Cardiac muscle cell (in vitro differentiated cells and primary cell): Measurements from ENCODE around the gene CLNS1A. TPM values are rescaled to one million over a fixed set of nuclear protein-coding genes. Genes with fewer than 3 reads are reported as not detected.
"Not testable (repeated sequence)": the region's sequence is repeated elsewhere in the genome, so short reads cannot be mapped to it uniquely, and the experiment has no call there.

Source experiments
- DNase-seq, 2 donors: peaks; one replicate each; pipeline versions ENCODE4 v3.0.0 to v3.0.0-alpha.2; 2010 to 2017; ENCODE audit warnings: low read depth in 1 of 2, low spot score in 1 of 2
- H3K27ac ChIP-seq: fragments of 200-600 bp; sonication (generic); 2 replicates; pipeline ENCODE4 v1.5.1; 2016
- H3K27me3 ChIP-seq: fragments of 200-600 bp; sonication (generic); 2 replicates; pipeline ENCODE4 v1.6.0; 2016; ENCODE audit warnings: control low read depth
- H3K36me3 ChIP-seq: fragments of 200-600 bp; sonication (generic); 2 replicates; pipeline ENCODE4 v1.5.1; 2016; ENCODE audit warnings: control low read depth
- H3K4me1 ChIP-seq: fragments of 200-600 bp; sonication (generic); 2 replicates; pipeline ENCODE4 v1.8.1; 2017; ENCODE audit warnings: low read depth, mild to moderate bottlenecking, mixed run types
- H3K4me3 ChIP-seq: fragments of 200-600 bp; sonication (generic); 2 replicates; pipeline ENCODE4 v1.5.1; 2016; ENCODE audit warnings: mild to moderate bottlenecking
- H3K9me3 ChIP-seq: fragments of 200-600 bp; sonication (generic); 2 replicates; pipeline ENCODE4 v1.5.1; 2017; ENCODE audit warnings: low read depth, mild to moderate bottlenecking, control low read depth
- polyA plus RNA-seq: library from polyadenylated mRNA; unstranded; fragments of >200 nt; fragmentation: Nextera tagmentation; extraction: Ambion mirVana; gene quantifications from 2 replicates; pipeline ENCODE4 v1.2.1, GENCODE V29; 2016
- total RNA-seq: library from RNA; depleted of rRNA; stranded (reverse); fragments of >200 nt; gene quantifications from 2 replicates; pipeline ENCODE4 v1.2.3, GENCODE V29; 2016
- TF ChIP-seq, protein P1 (sequence below): IDR thresholded peaks from 2 replicates; pipeline ENCODE4 v1.5.1; 2012; ENCODE audit warnings: low read depth, mild to moderate bottlenecking, low read length

CLNS1A gene
- total and polyA plus RNA-seq, 2 experiments from 2014 or later, result 122 to 152 TPM

- TF ChIP-seq, protein P1, sequence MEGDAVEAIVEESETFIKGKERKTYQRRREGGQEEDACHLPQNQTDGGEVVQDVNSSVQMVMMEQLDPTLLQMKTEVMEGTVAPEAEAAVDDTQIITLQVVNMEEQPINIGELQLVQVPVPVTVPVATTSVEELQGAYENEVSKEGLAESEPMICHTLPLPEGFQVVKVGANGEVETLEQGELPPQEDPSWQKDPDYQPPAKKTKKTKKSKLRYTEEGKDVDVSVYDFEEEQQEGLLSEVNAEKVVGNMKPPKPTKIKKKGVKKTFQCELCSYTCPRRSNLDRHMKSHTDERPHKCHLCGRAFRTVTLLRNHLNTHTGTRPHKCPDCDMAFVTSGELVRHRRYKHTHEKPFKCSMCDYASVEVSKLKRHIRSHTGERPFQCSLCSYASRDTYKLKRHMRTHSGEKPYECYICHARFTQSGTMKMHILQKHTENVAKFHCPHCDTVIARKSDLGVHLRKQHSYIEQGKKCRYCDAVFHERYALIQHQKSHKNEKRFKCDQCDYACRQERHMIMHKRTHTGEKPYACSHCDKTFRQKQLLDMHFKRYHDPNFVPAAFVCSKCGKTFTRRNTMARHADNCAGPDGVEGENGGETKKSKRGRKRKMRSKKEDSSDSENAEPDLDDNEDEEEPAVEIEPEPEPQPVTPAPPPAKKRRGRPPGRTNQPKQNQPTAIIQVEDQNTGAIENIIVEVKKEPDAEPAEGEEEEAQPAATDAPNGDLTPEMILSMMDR, result no peak
- H3K27ac ChIP-seq, result no peak overlapping the region
- H3K9me3 ChIP-seq, result no peaks in the 10 kb centered on the region
- no peaks in the 10 kb centered on the region for H3K36me3 ChIP-seq
- H3K4me3 ChIP-seq, result no peak overlapping the region
- no peaks in the 10 kb centered on the region for H3K4me1 ChIP-seq
- no peaks in the 10 kb centered on the region for H3K27me3 ChIP-seq
- no peak for DNase-seq
Measured at GRCh38 chr11:77642228-77642627, 4.6 kb upstream of the CLNS1A start.

DNA sequence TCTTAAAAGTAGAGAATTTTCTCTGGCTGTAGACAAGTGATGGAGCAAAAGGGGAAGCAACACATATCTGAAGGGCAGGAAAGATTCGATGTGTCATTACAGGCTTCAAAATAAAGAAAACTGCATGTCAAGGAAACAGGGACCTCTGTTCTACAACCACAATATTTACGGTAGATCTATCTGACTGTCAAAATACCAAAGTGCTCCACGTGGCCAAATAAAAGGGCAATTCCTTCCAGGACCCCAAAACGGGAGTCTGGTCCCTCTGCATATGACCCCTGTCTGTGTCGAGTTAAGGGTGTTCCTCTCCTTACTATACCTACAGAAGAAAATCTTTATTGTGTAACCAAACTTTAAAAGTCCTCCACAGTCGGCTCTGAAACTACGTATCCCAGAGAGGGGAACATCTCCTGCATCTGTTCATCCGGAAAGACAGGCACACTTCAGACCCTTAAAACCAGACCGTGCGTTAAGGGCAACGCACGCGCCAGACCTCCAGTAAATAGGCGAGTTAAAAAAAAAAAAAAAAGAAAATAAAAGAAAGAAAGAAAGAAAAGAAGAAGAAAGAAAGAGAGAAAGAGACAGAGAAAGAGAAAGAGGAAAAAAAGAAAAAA, 756 bp downstream of the CLNS1A start:
- peak overlapping the region; percentile 89 for H3K27ac ChIP-seq
- H3K36me3 ChIP-seq, result no peaks in the 10 kb centered on the region
- no peaks in the 10 kb centered on the region for H3K9me3 ChIP-seq
- TF ChIP-seq, protein P1, result no peak
- DNase-seq, result peak in 1 of 2 donors; percentile 6
- no peaks in the 10 kb centered on the region for H3K27me3 ChIP-seq
- peaks cover 6% of the 10 kb centered on the region for H3K4me1 ChIP-seq
- peak overlapping the region; percentile 98 for H3K4me3 ChIP-seq

DNA sequence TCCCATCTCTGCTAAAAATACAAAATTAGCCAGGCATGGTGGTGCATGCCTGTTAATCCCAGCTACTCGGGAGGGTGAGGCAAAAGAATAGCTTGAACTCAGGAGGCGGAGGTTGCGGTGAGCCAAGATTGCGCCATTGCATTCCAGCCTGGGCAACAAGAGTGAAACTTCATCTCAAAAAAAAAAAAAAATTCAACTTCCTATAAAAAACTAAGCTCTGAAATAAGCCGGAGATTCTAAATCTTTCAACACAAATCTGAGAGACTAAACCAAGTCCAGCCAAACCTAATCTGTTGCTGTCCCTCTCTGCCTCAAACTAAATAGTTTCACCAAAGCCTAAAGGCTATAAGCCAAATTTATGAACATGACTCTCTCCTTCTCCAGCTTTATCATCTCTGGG, 3.7 kb downstream of the CLNS1A start:
- peak in 1 of 2 donors; percentile 77 for DNase-seq
- not testable (repeated sequence) for H3K36me3 ChIP-seq, H3K4me1 ChIP-seq, H3K9me3 ChIP-seq, H3K4me3 ChIP-seq, H3K27me3 ChIP-seq, H3K27ac ChIP-seq

GRCh38 chr11:77630157-77630710, 7.4 kb downstream of the CLNS1A start:
- H3K9me3 ChIP-seq, result no peaks in the 10 kb centered on the region
- H3K36me3 ChIP-seq, result peaks cover 11% of the 10 kb centered on the region
- no peak overlapping the region for H3K4me3 ChIP-seq
- TF ChIP-seq, protein P1, result no peak
- no peaks in the 10 kb centered on the region for H3K27me3 ChIP-seq
- no peak overlapping the region for H3K27ac ChIP-seq
- H3K4me1 ChIP-seq, result no peaks in the 10 kb centered on the region
- DNase-seq, result no peak

DNA sequence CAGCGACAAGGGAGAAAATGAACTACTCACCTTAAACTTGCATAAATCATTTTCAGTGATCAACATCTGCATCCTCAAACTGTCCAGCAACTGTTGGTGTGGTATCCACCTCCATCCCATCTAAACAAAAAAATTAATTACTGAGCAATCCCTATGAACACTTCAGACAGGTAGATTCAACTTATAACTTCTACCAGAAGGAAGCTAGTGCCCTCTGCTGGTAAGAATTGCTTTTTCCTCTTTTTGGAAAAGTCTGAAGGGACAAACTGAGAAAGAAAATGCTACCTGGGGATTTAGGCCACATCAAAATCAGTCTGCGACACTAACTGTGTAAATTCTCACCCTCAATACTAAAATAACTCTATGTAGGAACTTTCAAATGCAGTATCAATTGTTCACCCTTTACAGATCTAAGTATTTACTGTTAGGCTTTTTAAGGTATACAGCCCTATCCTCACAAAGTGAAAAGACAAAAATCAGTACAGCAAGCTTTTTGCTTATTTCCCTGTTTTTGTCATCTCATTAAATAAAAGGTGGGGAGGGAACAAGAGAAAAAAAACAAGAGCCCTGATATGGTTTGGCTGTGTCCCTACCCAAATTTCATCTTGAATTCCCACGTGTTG, 17.9 kb downstream of the CLNS1A start:
- no peak overlapping the region for H3K27ac ChIP-seq
- H3K9me3 ChIP-seq, result no peaks in the 10 kb centered on the region
- H3K4me3 ChIP-seq, result no peak overlapping the region
- peak; percentile 59 to 74 for DNase-seq
- H3K27me3 ChIP-seq, result no peaks in the 10 kb centered on the region
- TF ChIP-seq, protein P1, result peak; percentile 68
- peaks cover 52% of the 10 kb centered on the region for H3K36me3 ChIP-seq
- H3K4me1 ChIP-seq, result no peaks in the 10 kb centered on the region

DNA sequence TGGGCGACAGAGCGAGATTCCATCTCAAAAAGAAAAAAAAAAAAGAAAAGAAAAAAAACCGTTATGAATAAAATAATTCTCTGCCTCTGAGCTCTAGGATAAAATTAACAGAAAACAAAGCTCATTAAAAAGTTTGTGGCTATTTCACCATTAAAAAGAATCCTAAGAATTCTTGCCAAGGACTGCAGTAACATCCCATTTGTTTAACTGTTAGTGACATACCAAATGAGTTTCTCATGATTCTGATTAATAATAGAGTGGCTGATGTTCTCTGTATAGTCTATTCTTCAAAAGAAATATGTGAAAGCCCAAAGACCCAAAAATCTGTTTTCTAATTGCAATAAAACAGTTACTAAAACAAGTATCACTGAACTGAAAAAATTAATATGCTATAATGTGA, 19.7 kb downstream of the CLNS1A start:
- H3K36me3 ChIP-seq, result peaks cover 51% of the 10 kb centered on the region
- no peaks in the 10 kb centered on the region for H3K9me3 ChIP-seq
- H3K4me3 ChIP-seq, result no peak overlapping the region
- no peak for DNase-seq
- TF ChIP-seq, protein P1, result no peak
- no peaks in the 10 kb centered on the region for H3K27me3 ChIP-seq
- H3K27ac ChIP-seq, result no peak overlapping the region
- H3K4me1 ChIP-seq, result no peaks in the 10 kb centered on the region
